Hair follicle dermal papilla cell (primary cell): ENCODE data around the gene WDSUB1. TPM values are rescaled to one million over a fixed set of nuclear protein-coding genes. Genes with fewer than 3 reads are reported as not detected.

Source experiments
- small RNA-seq: library from RNA; depleted of rRNA; stranded (forward); fragments of <200 nt; gene quantifications from one replicate; pipeline ENCODE3, GENCODE V24; 2012
- total RNA-seq: library from RNA; depleted of rRNA; stranded (reverse); fragments of >200 nt; gene quantifications from 2 replicates; pipeline ENCODE4 v1.2.3, GENCODE V29; 2012

The WDSUB1 gene, protein sequence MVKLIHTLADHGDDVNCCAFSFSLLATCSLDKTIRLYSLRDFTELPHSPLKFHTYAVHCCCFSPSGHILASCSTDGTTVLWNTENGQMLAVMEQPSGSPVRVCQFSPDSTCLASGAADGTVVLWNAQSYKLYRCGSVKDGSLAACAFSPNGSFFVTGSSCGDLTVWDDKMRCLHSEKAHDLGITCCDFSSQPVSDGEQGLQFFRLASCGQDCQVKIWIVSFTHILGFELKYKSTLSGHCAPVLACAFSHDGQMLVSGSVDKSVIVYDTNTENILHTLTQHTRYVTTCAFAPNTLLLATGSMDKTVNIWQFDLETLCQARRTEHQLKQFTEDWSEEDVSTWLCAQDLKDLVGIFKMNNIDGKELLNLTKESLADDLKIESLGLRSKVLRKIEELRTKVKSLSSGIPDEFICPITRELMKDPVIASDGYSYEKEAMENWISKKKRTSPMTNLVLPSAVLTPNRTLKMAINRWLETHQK
- 6.3 and 9.4 TPM in 2 replicates for total RNA-seq

DNA sequence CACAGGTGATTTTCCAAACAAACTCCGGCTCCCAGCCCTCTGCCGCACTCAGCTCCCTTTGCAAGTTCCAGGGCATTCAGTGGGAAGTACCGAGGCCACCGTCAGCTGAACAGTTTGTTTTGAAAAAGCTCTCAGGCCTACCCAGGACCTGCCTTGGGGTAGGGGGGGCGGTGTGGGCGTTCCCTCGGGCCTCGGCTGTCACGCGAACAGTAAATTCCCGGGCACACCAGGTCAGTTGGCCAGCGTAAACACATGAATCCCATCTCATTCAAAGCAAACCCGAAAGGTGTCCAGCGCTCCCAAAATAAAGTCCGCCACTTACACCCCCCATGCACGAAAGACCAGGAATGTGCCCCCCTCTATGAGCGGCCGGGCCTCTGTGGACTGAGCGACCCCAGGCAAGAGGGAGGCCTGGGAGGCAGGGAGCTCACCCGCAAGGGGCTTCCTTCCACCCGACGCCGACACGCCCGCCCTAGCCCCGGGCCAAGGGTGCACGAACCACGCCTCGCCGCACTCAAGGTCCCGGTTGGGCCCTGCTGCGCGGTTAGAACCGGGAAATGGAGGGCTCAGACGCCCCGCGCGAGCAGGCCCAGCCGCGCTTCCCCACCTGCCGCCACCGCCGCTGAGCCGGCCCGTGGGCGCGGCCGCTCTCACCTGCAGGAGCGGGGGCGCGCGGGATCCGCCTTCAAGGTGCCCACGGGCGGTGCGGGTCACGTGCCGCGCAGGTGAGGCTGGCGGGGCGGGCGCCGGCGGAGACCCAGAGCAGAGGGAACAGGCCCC, at the start of gene WDSUB1:
Gene WDSUB1, minus strand, starts transcription at position 775 of the 780 bp plus-strand sequence. CDS start 3,634 bp downstream, outside the sequence.

Small RNAs within 50 kb of the gene (small RNA-seq; reads per million reads assigned to genes)
- gene MIR6888 = not detected
